DND-41 (cell line): ENCODE measurements around the gene CREB3L4.

ENCODE experiments used
- ATAC-seq: fragments of 200-7000 bp; cut with Tn5 transposase; 3 replicates; pipeline ENCODE4 v1.9.1; 2021; ENCODE audit warnings: low read depth; ENCODE audit not compliant: insufficient read depth
- DNase-seq: peaks from one replicate; pipeline ENCODE4 v3.0.0-alpha.2; 2020
- H2AFZ ChIP-seq: 2 replicates; pipeline ENCODE4 v1.6.0; 2012; ENCODE audit warnings: low read depth, low read length
- H3K27ac ChIP-seq: 2 replicates; pipeline ENCODE4 v1.5.1; 2012; ENCODE audit warnings: low read length, inconsistent platforms
- H3K27me3 ChIP-seq: fragments of 200-600 bp; sonication (generic); 2 replicates; pipeline ENCODE4 v1.6.0; 2012; ENCODE audit warnings: low read length, mild to moderate bottlenecking, inconsistent platforms; ENCODE audit not compliant: insufficient read depth, poor library complexity
- H3K36me3 ChIP-seq: 2 replicates; pipeline ENCODE4 v1.5.1; 2012; ENCODE audit warnings: low read length, inconsistent platforms; ENCODE audit not compliant: insufficient read depth
- H3K4me1 ChIP-seq: 2 replicates; pipeline ENCODE4 v1.5.1; 2012; ENCODE audit warnings: mild to moderate bottlenecking, low read length; ENCODE audit not compliant: insufficient read depth
- H3K4me2 ChIP-seq: 2 replicates; pipeline ENCODE4 v1.6.0; 2012; ENCODE audit warnings: mild to moderate bottlenecking, moderate library complexity, low read length, inconsistent platforms; ENCODE audit not compliant: insufficient read depth
- H3K4me3 ChIP-seq, 2 experiments: fragments of 200-600 bp in 1 of 2; shearing (Covaris generic) in 1 of 2; 2 replicates each; pipeline ENCODE4 v1.5.1; 2012 to 2016; ENCODE audit warnings: inconsistent platforms in 2 of 2, low read length in 2 of 2, mild to moderate bottlenecking in 2 of 2, low read depth in 1 of 2, moderate library complexity in 1 of 2
- H3K79me2 ChIP-seq: 2 replicates; pipeline ENCODE4 v1.6.0; 2012; ENCODE audit warnings: low read length, inconsistent platforms; ENCODE audit not compliant: insufficient read depth
- H3K9ac ChIP-seq: 2 replicates; pipeline ENCODE4 v1.6.0; 2012; ENCODE audit warnings: low read depth, mild to moderate bottlenecking, inconsistent platforms, low read length, moderate library complexity
- H3K9me3 ChIP-seq: 2 replicates; pipeline ENCODE4 v1.5.1; 2012; ENCODE audit warnings: low read length, moderate library complexity, mild to moderate bottlenecking, inconsistent platforms; ENCODE audit not compliant: insufficient read depth, severe bottlenecking
- H4K20me1 ChIP-seq: 2 replicates; pipeline ENCODE4 v1.6.0; 2012; ENCODE audit warnings: low read length; ENCODE audit not compliant: insufficient read depth
- EZH2 ChIP-seq: IDR thresholded peaks from 3 replicates; pipeline ENCODE4 v1.6.1; 2012; ENCODE audit warnings: borderline replicate concordance, low read depth, mild to moderate bottlenecking, moderate library complexity, low read length, inconsistent platforms; ENCODE audit not compliant: severe bottlenecking
- TF ChIP-seq, protein P1 (sequence below): IDR thresholded peaks from 2 replicates; pipeline ENCODE4 v1.5.1; 2012; ENCODE audit warnings: borderline replicate concordance, low read length, moderate library complexity, mild to moderate bottlenecking; ENCODE audit not compliant: poor library complexity, severe bottlenecking; ENCODE audit errors: extremely low read depth

CREB3L4 gene

DNA sequence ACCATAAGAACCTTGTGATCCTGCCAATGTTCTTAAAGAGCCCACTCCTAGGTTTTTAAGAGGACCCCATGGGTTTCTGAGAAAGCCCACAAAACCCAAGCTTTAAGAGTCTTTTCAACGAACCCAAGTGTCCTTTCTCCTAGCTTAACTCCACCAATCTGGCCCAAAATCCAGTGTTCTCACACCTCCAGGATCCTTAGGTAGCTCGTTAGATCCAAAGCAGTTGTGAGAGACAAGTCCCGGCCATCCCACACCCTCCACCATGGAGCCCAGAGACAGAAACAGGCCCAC is 22.9 kb upstream of the CREB3L4 start:
- Histone ChIP-seq H3K4me2 (peak overlapping the region; percentile 80), H3K79me2 (peaks cover 36% of the 10 kb centered on the region), H2AFZ (peak overlapping the region; percentile 73), H3K27ac (peak overlapping the region; percentile 78), H4K20me1 (peaks cover 14% of the 10 kb centered on the region), H3K9ac (peak overlapping the region; percentile 88), H3K9me3 (no peaks in the 10 kb centered on the region), H3K36me3 (peaks cover 68% of the 10 kb centered on the region), H3K27me3 (no peaks in the 10 kb centered on the region), H3K4me3 (peak overlapping the region; percentile 75 to 90; a peak in 3 of 4 replicates), H3K4me1 (peaks cover 27% of the 10 kb centered on the region)
- no peak for DNase-seq
- ATAC-seq: no peak
- no peak for TF ChIP-seq EZH2
- TF ChIP-seq, protein P1, sequence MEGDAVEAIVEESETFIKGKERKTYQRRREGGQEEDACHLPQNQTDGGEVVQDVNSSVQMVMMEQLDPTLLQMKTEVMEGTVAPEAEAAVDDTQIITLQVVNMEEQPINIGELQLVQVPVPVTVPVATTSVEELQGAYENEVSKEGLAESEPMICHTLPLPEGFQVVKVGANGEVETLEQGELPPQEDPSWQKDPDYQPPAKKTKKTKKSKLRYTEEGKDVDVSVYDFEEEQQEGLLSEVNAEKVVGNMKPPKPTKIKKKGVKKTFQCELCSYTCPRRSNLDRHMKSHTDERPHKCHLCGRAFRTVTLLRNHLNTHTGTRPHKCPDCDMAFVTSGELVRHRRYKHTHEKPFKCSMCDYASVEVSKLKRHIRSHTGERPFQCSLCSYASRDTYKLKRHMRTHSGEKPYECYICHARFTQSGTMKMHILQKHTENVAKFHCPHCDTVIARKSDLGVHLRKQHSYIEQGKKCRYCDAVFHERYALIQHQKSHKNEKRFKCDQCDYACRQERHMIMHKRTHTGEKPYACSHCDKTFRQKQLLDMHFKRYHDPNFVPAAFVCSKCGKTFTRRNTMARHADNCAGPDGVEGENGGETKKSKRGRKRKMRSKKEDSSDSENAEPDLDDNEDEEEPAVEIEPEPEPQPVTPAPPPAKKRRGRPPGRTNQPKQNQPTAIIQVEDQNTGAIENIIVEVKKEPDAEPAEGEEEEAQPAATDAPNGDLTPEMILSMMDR: no peak

DNA sequence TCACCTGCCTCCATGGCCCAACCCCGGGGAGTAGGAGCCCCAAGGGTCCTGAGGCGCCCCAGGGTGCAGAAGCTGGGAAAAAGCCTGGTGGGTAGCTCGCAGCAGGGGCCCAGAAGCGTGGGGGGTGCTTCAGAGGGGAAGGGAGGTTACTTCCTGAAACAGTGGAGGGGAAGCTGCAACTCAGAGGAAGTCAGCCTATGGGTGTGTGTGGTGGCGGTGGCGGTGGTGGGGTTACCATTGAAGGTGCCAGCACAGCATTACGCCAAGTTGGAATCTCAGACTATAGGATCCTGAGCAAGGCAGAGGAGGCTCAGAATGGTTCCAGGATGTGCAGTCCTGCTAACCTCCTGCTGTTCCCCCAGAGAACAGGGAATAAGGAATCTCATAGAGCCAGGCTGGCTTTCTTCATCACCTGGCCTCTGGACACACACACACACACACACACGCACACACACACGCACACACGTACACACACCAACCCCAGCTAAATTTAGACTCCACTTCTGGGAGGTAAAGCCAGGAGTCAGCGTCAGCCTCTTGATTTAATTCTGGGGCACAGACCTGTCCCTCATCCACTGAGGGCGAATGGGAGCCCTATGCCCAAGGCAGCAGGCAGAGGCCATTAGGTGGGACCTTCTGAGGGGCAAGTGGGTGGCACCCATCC is 22.4 kb upstream of the CREB3L4 start:
- Histone ChIP-seq H3K79me2 (peaks cover 36% of the 10 kb centered on the region), H3K9me3 (no peaks in the 10 kb centered on the region), H3K27ac (peak overlapping the region; percentile 78), H2AFZ (peak overlapping the region; percentile 73), H3K4me2 (peak overlapping the region; percentile 80), H3K4me3 (peak overlapping the region; percentile 75 to 90), H3K27me3 (no peaks in the 10 kb centered on the region), H3K9ac (peak overlapping the region; percentile 88), H3K4me1 (peaks cover 27% of the 10 kb centered on the region), H3K36me3 (peaks cover 68% of the 10 kb centered on the region), H4K20me1 (peaks cover 14% of the 10 kb centered on the region)
- ATAC-seq: peak; percentile 82
- peak; percentile 84 for DNase-seq
- TF ChIP-seq EZH2: no peak
- TF ChIP-seq, protein P1: no peak

DNA sequence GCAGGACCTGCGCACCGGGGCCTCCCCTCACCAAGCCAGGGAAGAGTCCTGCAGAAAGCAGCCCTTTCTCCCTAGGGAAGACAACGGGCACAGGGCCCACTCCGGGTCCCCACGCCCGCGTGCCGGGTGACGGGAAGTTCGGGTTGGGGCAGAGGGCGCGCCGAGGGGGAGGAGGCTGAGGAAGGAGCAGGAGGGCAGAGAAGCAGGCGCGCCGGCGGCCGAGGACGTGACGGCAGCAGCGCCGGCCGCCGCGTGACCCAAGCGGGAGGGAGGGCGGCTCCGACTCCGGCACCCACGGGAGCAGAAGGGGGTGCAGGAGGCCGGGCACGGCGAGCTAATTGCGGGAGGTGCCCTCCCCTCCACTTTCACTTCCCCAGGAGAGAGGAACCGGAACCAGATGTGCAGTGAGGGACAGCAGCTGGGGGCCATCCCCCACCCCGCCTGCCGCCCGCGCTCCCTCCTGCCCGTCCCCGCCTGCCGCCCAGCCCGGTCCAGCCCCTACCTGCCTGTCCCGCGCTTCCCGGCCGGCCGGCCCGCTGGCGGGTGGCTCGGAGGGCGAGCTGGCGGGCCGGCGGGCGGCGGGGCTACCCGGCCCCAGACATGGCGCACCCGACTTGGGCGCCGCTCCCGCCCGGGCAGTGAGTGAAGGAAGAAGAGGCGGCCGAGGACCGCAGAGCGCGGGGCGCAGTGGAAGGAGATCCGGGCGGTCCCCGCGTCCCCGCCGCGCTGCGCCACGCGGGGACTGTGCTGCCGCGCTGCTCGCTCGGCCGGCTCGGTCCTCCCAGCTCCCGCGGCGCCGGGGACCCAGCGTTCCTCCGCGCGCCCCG is 21.7 kb upstream of the CREB3L4 start:
- Histone ChIP-seq H3K27me3 (no peaks in the 10 kb centered on the region), H3K4me1 (peaks cover 27% of the 10 kb centered on the region), H2AFZ (peak overlapping the region; percentile 73), H3K9ac (peak overlapping the region; percentile 88), H4K20me1 (peaks cover 11% of the 10 kb centered on the region), H3K4me2 (peak overlapping the region; percentile 80), H3K9me3 (no peaks in the 10 kb centered on the region), H3K27ac (peak overlapping the region; percentile 78), H3K79me2 (peaks cover 36% of the 10 kb centered on the region), H3K36me3 (peaks cover 68% of the 10 kb centered on the region), H3K4me3 (peak overlapping the region; percentile 75 to 90)
- TF ChIP-seq, protein P1: no peak
- DNase-seq (peak; percentile 68), ATAC-seq (peak; percentile 52)
